HG02588 (cell line): Measurements from ENCODE around the gene OR12D1.
"Not testable (repeated sequence)": the region's sequence is repeated elsewhere in the genome, so short reads cannot be mapped to it uniquely, and the experiment has no call there.

Experiments used
- ATAC-seq: cut with Tn5 transposase; IDR thresholded peaks from one replicate; pipeline ENCODE4 v1.9.1; 2021; ENCODE audit warnings: mild to moderate bottlenecking, moderate library complexity; ENCODE audit not compliant: unreplicated experiment

OR12D1 gene

GRCh38 chr6:29414588-29414987, at the start of gene OR12D1:
Gene OR12D1 (plus strand): TSS chr6:29414928.
- ATAC-seq: no peak

- no peak for ATAC-seq
These were observed 46.0 kb upstream of the OR12D1 start, which contains the start of gene OR5V1 for GRCh38 chr6:29368765-29369164. Gene OR5V1 (minus strand): TSS chr6:29368865. CDS start chr6:29356195, 12,670 bp downstream.

- no peak for ATAC-seq
These were observed 39.5 kb upstream of the OR12D1 start, which contains the start of gene OR12D3 for GRCh38 chr6:29375191-29375590. Gene OR12D3 (minus strand): TSS chr6:29375291. CDS start chr6:29375287, 4 bp downstream.

DNA sequence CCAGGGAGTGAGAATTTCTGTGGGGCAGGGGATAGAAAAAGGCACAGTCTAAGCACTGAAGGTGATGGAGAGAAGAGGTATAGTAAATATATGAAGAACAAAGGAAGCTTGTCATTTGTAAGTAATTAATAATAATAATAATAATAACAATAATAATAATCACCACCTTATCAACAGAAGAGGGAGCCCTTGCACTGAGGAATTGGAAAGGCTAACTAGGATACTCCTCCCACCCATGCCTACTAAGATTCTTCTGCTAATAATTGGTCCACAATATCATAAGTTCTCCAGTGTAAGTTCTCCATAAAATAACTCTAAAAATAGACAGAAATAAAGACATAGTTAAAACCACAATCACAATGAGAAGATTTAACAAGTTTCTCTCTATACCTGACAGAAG, 38.7 kb upstream of the OR12D1 start:
- no peak for ATAC-seq

GRCh38 chr6:29388533-29388932, 26.2 kb upstream of the OR12D1 start:
- ATAC-seq: no peak

DNA sequence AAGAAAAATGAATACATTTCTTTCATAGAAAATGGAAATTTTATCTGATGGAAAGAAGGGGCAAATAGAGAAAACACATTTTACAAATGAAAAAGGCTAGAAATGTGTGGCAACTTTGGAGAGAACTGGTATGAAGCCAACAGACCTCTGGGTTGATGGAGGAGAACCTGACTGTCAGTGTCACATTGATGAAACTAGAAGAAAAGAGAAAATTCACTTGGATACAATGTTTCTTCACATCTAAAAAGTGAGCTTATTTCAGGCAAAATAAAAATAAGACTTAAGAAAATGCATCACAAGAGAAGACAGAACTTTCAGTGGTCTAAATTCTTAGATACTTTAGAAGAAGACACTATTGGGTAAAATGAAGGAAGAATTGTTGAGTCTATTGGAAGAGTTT, 19.4 kb upstream of the OR12D1 start, which contains the start of gene OR12D2:
TSS of gene OR12D2 (plus strand) at position 301 of the 400 bp plus-strand sequence. CDS start 1,069 bp downstream, outside the sequence.
- ATAC-seq: no peak

- no peak for ATAC-seq
These were observed 15.2 kb upstream of the OR12D1 start for GRCh38 chr6:29399525-29399924.

GRCh38 chr6:29403801-29404200, 10.9 kb upstream of the OR12D1 start:
- no peak for ATAC-seq

DNA sequence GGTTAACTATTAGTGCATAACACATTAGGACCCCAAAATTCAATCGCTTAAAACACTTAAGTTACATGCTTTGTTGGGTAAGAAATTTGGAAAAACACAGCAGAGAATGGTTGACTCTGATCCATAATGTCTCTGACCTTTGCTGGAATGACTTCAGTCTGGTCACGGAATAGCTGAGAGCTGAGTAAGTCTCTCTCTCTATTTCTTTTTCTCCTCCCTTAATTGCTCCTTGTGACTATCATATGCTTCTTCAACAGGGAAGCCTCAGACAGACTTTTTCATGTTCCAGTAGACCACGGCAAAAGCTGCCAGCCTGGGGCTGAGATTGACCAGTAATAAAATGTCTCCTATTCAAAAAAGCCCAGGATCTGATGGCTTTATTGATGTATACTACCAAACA, 4.8 kb downstream of the OR12D1 start:
- no peak for ATAC-seq

- ATAC-seq: no peak
These were observed 9.4 kb downstream of the OR12D1 start for GRCh38 chr6:29424168-29424567.

DNA sequence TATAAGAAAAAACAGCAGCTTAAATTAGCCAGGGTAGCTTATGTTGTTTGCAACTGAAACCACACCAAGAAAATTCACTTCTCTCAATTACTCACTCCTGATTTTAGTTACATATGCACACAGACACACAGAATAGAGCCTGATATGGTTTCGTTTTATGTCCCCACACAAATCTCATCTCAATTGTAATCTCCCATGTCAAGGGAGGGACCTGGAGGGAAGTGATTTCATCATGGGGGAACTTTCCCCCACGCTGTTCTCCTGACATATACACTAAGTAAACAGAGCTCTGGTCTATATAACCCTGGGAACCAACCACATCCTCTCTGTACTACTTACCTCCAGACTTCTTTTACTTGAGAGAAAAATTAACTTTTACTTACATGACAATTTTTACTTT, 9.8 kb downstream of the OR12D1 start:
- no peak for ATAC-seq

DNA sequence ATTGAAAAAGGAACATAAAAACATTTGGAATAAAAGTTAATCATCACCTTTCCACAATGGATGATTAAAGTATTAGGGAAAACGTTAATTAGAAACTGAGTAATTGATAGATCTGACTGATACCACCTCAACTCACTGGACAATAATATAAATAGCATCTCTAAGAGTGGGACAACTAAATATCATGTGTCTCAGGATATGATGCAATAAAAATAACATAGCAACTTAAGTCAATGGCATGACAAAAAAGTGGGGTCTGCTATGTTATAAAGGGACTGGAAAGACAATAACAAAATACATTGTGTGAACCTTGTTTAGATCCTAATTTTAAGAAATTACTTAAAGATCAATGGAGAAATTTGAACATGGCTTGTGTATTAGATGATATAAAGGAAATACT, 10.3 kb downstream of the OR12D1 start:
- ATAC-seq: no peak

GRCh38 chr6:29426654-29427053, 11.9 kb downstream of the OR12D1 start:
- ATAC-seq: no peak

- not testable (repeated sequence) for ATAC-seq
These were observed 22.0 kb downstream of the OR12D1 start for GRCh38 chr6:29436730-29437129.

DNA sequence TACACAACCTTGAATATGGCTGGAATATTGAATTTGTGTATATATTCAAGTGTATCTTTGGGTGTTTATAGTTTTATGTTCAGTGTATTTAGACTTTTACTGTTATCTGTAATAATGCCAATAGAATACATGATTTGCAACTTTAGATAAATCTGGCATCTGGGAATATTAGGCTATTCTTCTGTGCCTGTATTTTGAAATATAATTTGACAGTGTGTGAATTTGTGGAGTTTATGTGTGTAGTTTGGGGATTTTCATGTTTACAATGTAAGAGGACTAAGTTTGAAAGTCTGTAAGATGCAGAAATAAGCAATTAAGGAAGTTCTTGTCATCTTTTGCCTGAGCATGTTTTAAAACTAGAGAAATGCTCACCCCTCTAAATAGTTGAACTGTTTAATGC, 24.3 kb downstream of the OR12D1 start, which contains the start of gene OR10C1:
TSS of gene OR10C1 (plus strand) at position 301 of the 400 bp plus-strand sequence. CDS start 710 bp downstream, outside the sequence.
- no peak for ATAC-seq

DNA sequence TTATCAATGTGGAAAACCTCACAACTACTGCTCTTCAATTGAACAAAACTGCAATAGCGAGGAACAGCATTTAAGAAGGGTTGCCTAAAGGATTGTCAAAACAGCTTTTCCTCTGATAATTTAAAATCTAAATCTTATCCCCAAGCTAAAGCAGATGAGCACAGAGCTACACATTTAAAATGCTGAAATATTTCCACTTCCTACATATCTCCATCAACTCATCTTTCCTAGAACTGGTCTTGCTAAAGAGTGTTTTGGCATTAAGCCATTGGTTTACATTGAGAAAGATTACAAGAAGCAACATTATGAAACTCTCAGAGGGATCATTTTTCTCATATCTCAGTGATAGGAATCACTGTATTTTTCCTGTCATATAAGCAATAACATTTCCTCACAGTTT, 28.0 kb downstream of the OR12D1 start:
- no peak for ATAC-seq

DNA sequence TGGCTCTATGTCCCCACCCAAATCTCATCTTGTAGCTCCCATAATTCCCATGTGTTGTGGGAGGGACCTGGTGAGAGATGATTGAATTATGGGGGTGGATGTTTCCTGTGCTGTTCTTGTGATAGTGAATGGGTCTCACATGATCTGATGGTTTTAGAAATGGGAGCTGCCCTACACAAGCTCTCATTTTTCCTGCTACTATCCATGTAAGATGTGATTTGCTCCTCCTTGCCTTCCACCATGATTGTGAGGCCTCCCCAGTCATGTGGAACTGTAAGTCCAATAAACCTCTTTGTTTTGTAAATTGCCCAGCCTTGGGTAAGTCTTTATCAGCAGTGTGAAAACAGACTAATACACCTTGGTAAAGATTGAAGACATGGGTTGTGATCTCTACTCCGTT, 29.3 kb downstream of the OR12D1 start:
- ATAC-seq: not testable (repeated sequence)

DNA sequence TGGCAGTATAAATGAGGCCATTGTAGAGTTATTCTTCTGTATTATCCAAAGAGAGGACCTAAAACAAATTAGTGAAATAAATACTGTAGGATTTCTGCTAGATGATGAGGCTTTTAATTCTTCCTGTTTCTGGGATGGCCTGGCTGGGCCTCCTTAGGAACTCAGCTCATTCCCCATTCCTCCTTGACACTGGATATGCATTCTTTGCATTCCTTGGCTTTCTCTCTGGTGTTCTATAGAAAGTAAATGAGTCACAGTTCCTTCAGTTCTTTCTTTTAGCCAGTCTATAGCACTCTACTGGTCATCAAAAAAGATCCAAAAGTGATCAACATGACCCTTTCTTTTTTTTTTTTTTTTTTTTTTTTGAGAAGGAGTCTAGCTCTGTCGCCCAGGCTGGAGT, 32.9 kb downstream of the OR12D1 start:
- ATAC-seq: no peak

DNA sequence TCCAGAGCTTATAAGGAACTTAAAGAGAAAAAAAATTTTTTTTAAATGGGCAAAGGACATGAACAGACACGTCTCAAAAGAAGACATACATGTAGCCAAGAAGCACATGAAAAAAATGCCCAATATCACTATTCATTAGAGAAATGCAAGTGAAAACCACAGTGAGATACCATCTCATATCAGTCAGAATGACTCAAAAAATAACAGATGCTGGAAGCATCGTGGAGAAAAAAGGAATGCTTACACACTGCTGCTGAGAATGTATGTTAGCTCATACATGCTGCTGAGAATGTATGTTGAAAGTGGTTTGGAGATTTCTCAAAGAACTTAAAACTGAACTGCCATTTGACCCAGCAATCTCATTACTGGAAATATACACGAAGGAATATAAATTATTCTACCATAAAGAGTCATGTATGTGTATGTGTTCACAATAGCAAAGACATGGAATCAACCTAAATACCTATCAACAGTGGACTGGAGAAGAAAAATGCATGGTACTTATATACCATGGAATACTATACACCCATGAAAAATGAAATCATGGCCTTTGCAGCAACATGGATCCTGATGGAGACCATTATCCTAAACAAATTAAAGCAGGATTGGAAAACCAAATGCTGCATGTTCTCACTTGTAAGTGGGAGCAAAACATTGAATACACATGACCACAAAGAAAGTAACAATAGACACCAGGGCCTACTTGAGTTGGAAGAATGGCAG, 36.9 kb downstream of the OR12D1 start:
- ATAC-seq: no peak

GRCh38 chr6:29456971-29457370, 42.2 kb downstream of the OR12D1 start, which contains the start of the genes OR11A1 and OR2H1:
Gene OR11A1 (minus strand): TSS chr6:29457071. CDS start chr6:29427641, 29,430 bp downstream.
Gene OR2H1 (plus strand): TSS chr6:29457155. CDS start chr6:29461770, 4,615 bp downstream.
- ATAC-seq: no peak

DNA sequence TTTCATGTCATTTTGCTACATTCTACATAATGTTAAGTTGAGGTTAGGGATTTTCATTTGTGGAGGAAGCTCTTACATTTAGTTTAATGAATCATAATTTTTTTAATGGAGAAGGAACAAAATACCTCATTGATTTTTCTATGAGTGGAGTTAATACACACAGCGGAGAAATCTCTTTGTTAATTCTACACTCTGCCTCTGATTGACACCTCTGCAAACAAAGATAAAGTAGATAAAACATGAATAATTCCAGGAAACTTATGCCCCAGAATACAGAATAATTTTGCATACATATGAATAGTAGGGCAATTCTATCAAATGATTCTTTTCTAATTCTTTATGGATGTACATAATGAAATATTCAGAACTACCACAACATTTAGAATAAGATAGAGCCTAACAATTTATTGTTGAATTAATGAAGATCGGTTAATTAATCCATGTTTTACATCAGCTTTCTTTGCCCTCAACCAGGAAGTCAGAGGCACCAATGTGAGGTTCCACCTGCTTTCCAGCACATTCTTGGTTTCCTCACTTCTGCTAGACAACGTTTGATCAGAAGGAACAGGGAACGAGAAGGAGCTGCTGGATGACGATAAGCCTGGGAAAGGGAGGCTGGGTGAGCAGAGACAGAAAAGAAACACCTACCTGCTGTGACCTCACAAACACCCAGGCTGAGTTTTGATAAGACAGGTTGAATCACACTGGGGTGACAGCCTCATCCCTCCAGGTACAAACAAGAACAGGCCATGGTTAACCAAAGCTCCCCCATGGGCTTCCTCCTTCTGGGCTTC, 46.5 kb downstream of the OR12D1 start:
- no peak for ATAC-seq

- no peak for ATAC-seq
These were observed 47.3 kb downstream of the OR12D1 start for GRCh38 chr6:29462022-29462421.
